Measurements from ENCODE around the gene MPZL2.

- no peak for TF ChIP-seq POLR2AphosphoS5 (IDR thresholded peaks at IDR 0.05; ENCODE audit: low read depth, low read length)
- TF ChIP-seq REST (IDR thresholded peaks at IDR 0.05; ENCODE audit: insufficient read depth in 1 of 2, low read depth in 2 of 2, low read length in 2 of 2) = no peak
- no peak for TF ChIP-seq TAF1 (IDR thresholded peaks at IDR 0.05; ENCODE audit: borderline replicate concordance, insufficient read depth, low read length)
- TF ChIP-seq SIN3A (IDR thresholded peaks at IDR 0.05; ENCODE audit: borderline replicate concordance, insufficient read depth, low read length) = no peak
- TF ChIP-seq FOXP2 (optimal IDR thresholded peaks at IDR 0.05; ENCODE audit: borderline replicate concordance, extremely low read depth, extremely low read length, insufficient read depth) = no peak
Observed at GRCh38 chr11:118215262-118215661, 48.8 kb downstream of the MPZL2 start.
